HEK293 (cell line): ENCODE results near the gene CCR6.

Experiments
- CTCF ChIA-PET: fragments of 350-600 bp; formaldehyde crosslinking; extraction: SDS; loops from one replicate; lab custom pipeline; 2021; ENCODE audit warnings: antibody characterized with exemption; lab: Yijun Ruan, JAX
- POLR2A ChIA-PET: fragments of 300-600 bp; formaldehyde crosslinking; extraction: SDS; loops from one replicate; lab custom pipeline; 2020; ENCODE audit warnings: antibody characterized with exemption, inconsistent platforms; lab: Yijun Ruan, JAX
- H3K27ac ChIP-seq: fragments of 200-500 bp; sonication (Bioruptor generic); 2 replicates; pipeline ENCODE4 v1.5.1; 2014; ENCODE audit warnings: low read depth, low read length, control low read depth, inconsistent platforms; ENCODE audit errors: extremely low read depth
- H3K36me3 ChIP-seq, 2 experiments: fragments of 200-500 bp in 1 of 2; sonication (Bioruptor generic) in 1 of 2; 1 replicate in 1 of 2; 2 replicates in 1 of 2; pipeline ENCODE4 v1.5.1; 2014 to 2017; ENCODE audit warnings: inconsistent platforms in 2 of 2, low read length in 2 of 2; ENCODE audit not compliant: control insufficient read depth in 2 of 2, insufficient read depth in 1 of 2
- H3K4me1 ChIP-seq: fragments of 200-500 bp; sonication (Bioruptor generic); 2 replicates; pipeline ENCODE4 v1.5.1; 2014; ENCODE audit warnings: mild to moderate bottlenecking, low read length, inconsistent platforms; ENCODE audit not compliant: control insufficient read depth, insufficient read depth
- H3K4me3 ChIP-seq: 2 replicates; pipeline ENCODE4 v1.5.1; 2011; ENCODE audit warnings: low read depth, mild to moderate bottlenecking, control low read depth, low read length, moderate library complexity
- H3K9me3 ChIP-seq: fragments of 200-500 bp; sonication (Bioruptor generic); 2 replicates; pipeline ENCODE4 v1.5.1; 2014; ENCODE audit warnings: low read depth, low read length, inconsistent platforms; ENCODE audit not compliant: control insufficient read depth, insufficient read depth
- KLF7 ChIP-seq: fragments of 450-650 bp; formaldehyde crosslinking; IDR thresholded peaks from 2 replicates; pipeline ENCODE4 v1.5.1; 2016; ENCODE audit warnings: missing biosample characterization, missing genetic modification characterization, borderline replicate concordance
- MZF1 ChIP-seq: fragments of 450-650 bp; formaldehyde crosslinking; IDR thresholded peaks from 2 replicates; pipeline ENCODE4 v1.5.1; 2017; ENCODE audit warnings: missing biosample characterization, missing genetic modification characterization, borderline replicate concordance
- SP7 ChIP-seq: fragments of 450-650 bp; formaldehyde crosslinking; IDR thresholded peaks from 2 replicates; pipeline ENCODE4 v1.5.1; 2016; ENCODE audit warnings: missing biosample characterization, missing genetic modification characterization
- YY2 ChIP-seq: fragments of 450-650 bp; formaldehyde crosslinking; IDR thresholded peaks from 2 replicates; pipeline ENCODE4 v1.5.1; 2016; ENCODE audit warnings: missing biosample characterization, missing genetic modification characterization
- ZNF292 ChIP-seq: fragments of 450-650 bp; formaldehyde crosslinking; IDR thresholded peaks from 2 replicates; pipeline ENCODE4 v1.5.1; 2016; ENCODE audit warnings: low read depth, missing biosample characterization, missing genetic modification characterization, borderline replicate concordance
- ZNF324 ChIP-seq: fragments of 450-650 bp; formaldehyde crosslinking; IDR thresholded peaks from 2 replicates; pipeline ENCODE4 v1.5.1; 2016; ENCODE audit warnings: missing biosample characterization, missing genetic modification characterization
- ZNF391 ChIP-seq: fragments of 450-650 bp; formaldehyde crosslinking; IDR thresholded peaks from 2 replicates; pipeline ENCODE4 v1.5.1; 2016; ENCODE audit warnings: low read depth, missing biosample characterization, missing genetic modification characterization, borderline replicate concordance
- ZNF544 ChIP-seq: fragments of 450-650 bp; formaldehyde crosslinking; IDR thresholded peaks from 2 replicates; pipeline ENCODE4 v1.5.0; 2017; ENCODE audit warnings: missing biosample characterization, missing genetic modification characterization
- ZNF558 ChIP-seq: fragments of 450-650 bp; formaldehyde crosslinking; IDR thresholded peaks from 2 replicates; pipeline ENCODE4 v1.5.1; 2016; ENCODE audit warnings: missing biosample characterization, missing genetic modification characterization
- ZNF585B ChIP-seq: fragments of 450-650 bp; formaldehyde crosslinking; IDR thresholded peaks from 2 replicates; pipeline ENCODE4 v1.5.1; 2016; ENCODE audit warnings: missing biosample characterization, missing genetic modification characterization
- ZNF677 ChIP-seq: fragments of 450-650 bp; IDR thresholded peaks from 2 replicates; pipeline ENCODE4 v1.5.0; 2018; ENCODE audit warnings: missing biosample characterization, mild to moderate bottlenecking, missing genetic modification characterization, moderate library complexity
- ZNF776 ChIP-seq: fragments of 450-650 bp; formaldehyde crosslinking; IDR thresholded peaks from 2 replicates; pipeline ENCODE4 v1.5.0; 2017; ENCODE audit warnings: missing biosample characterization, missing genetic modification characterization, borderline replicate concordance
- ZNF785 ChIP-seq: fragments of 450-650 bp; formaldehyde crosslinking; IDR thresholded peaks from 2 replicates; pipeline ENCODE4 v1.5.1; 2016; ENCODE audit warnings: missing biosample characterization, missing genetic modification characterization
- ZNF843 ChIP-seq: fragments of 450-650 bp; formaldehyde crosslinking; IDR thresholded peaks from 2 replicates; pipeline ENCODE4 v1.5.1; 2016; ENCODE audit warnings: missing biosample characterization, missing genetic modification characterization
- TF ChIP-seq, protein P1 (sequence below): IDR thresholded peaks from 2 replicates; pipeline ENCODE4 v1.6.1; 2011; ENCODE audit warnings: mild to moderate bottlenecking, low read depth, low read length, borderline replicate concordance
- TF ChIP-seq, protein P2 (sequence below): fragments of 450-650 bp; formaldehyde crosslinking; IDR thresholded peaks from 2 replicates; pipeline ENCODE4 v1.5.1; 2016; ENCODE audit warnings: missing biosample characterization, missing genetic modification characterization
- TF ChIP-seq, protein P3 (sequence below): fragments of 450-650 bp; formaldehyde crosslinking; IDR thresholded peaks from 2 replicates; pipeline ENCODE4 v1.5.1; 2017; ENCODE audit warnings: missing biosample characterization, missing genetic modification characterization
- TF ChIP-seq, protein P4 (sequence below): fragments of 450-650 bp; formaldehyde crosslinking; conservative IDR thresholded peaks from 2 replicates; pipeline ENCODE4 v1.5.1; 2016; ENCODE audit warnings: low read depth, missing biosample characterization, missing genetic modification characterization
- TF ChIP-seq, protein P5 (sequence below): fragments of 450-650 bp; formaldehyde crosslinking; IDR thresholded peaks from 2 replicates; pipeline ENCODE4 v1.5.1; 2016; ENCODE audit warnings: missing biosample characterization, missing genetic modification characterization
- TF ChIP-seq, protein P6 (sequence below): fragments of 450-650 bp; formaldehyde crosslinking; IDR thresholded peaks from 2 replicates; pipeline ENCODE4 v1.5.1; 2016; ENCODE audit warnings: missing biosample characterization, missing genetic modification characterization, low read depth
- TF ChIP-seq, protein P7 (sequence below): fragments of 450-650 bp; formaldehyde crosslinking; IDR thresholded peaks from 2 replicates; pipeline ENCODE4 v1.5.1; 2016; ENCODE audit warnings: missing biosample characterization, missing genetic modification characterization

CCR6 gene

DNA sequence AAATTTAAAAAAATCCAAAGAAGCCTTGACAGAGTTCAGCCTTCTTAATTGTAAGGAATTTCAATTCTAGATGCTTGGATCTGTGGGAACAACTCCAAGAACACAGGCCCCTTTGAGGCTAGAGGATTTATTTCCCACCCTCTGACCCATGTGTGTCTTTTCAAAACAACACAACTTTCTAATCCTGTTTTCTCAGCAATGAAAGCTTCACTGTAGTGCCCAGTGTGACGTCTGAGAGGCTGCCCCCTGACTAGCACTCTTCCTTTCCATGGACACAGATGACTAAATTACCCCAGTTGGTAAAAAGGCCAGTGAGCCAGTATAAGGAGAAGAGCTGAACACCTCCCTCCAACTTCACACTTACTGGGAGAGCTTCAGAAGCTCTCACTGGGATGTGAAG is 16.5 kb upstream of the CCR6 start:
- no peak overlapping the region for H3K27ac ChIP-seq
- CTCF ChIA-PET: interaction anchor here (1.2 kb wide), 1 partner anchor 332 kb away, joined by 3 read pairs; no protein-coding TSS in a partner anchor
- POLR2A ChIA-PET: no interaction called here

DNA sequence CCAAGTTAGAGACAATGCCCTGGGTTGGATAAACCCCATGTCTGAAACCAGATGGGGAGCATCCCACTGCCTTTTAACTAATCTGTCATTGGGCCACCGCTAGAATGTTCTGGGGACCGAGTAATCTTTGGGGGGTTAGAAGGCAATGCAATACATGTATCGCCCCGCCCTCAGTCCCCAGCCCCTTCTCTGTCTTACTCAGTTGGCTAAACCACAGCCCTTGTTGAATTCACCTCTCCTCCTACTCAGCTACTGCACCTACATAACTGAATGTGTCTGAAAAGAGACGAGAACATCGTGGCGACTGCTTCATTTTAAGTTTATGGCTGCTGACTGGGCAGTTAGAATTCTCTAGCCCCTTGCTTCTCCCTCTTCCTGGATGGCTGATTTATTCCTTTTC is 15.1 kb upstream of the CCR6 start:
- no peaks in the 10 kb centered on the region for H3K36me3 ChIP-seq
- no peak overlapping the region for H3K4me3 ChIP-seq
- CTCF ChIA-PET: no interaction called here
- H3K27ac ChIP-seq: no peak overlapping the region
- H3K9me3 ChIP-seq: no peaks in the 10 kb centered on the region
- H3K4me1 ChIP-seq: no peaks in the 10 kb centered on the region
- POLR2A ChIA-PET: no interaction called here
- TF ChIP-seq ZNF843 (tag by site-specific recombination) (no peak), ZNF785 (tag by site-specific recombination) (no peak), ZNF677 (tag by site-specific recombination) (no peak), SP7 (tag by site-specific recombination) (no peak), ZNF292 (tag by site-specific recombination) (no peak), ZNF391 (tag by site-specific recombination) (no peak), KLF7 (tag by site-specific recombination) (no peak), ZNF776 (no peak), YY2 (no peak), MZF1 (tag by site-specific recombination) (no peak), ZNF324 (tag by site-specific recombination) (no peak), ZNF585B (tag by site-specific recombination) (no peak)
- TF ChIP-seq, protein P1, sequence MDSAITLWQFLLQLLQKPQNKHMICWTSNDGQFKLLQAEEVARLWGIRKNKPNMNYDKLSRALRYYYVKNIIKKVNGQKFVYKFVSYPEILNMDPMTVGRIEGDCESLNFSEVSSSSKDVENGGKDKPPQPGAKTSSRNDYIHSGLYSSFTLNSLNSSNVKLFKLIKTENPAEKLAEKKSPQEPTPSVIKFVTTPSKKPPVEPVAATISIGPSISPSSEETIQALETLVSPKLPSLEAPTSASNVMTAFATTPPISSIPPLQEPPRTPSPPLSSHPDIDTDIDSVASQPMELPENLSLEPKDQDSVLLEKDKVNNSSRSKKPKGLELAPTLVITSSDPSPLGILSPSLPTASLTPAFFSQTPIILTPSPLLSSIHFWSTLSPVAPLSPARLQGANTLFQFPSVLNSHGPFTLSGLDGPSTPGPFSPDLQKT: no peak
- TF ChIP-seq, protein P2, sequence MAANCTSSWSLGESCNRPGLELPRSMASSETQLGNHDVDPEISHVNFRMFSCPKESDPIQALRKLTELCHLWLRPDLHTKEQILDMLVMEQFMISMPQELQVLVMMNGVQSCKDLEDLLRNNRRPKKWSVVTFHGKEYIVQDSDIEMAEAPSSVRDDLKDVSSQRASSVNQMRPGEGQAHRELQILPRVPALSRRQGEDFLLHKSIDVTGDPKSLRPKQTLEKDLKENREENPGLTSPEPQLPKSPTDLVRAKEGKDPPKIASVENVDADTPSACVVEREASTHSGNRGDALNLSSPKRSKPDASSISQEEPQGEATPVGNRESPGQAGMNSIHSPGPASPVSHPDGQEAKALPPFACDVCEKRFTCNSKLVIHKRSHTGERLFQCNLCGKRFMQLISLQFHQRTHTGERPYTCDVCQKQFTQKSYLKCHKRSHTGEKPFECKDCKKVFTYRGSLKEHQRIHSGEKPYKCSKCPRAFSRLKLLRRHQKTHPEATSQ (tag by site-specific recombination): no peak
- TF ChIP-seq, protein P3, sequence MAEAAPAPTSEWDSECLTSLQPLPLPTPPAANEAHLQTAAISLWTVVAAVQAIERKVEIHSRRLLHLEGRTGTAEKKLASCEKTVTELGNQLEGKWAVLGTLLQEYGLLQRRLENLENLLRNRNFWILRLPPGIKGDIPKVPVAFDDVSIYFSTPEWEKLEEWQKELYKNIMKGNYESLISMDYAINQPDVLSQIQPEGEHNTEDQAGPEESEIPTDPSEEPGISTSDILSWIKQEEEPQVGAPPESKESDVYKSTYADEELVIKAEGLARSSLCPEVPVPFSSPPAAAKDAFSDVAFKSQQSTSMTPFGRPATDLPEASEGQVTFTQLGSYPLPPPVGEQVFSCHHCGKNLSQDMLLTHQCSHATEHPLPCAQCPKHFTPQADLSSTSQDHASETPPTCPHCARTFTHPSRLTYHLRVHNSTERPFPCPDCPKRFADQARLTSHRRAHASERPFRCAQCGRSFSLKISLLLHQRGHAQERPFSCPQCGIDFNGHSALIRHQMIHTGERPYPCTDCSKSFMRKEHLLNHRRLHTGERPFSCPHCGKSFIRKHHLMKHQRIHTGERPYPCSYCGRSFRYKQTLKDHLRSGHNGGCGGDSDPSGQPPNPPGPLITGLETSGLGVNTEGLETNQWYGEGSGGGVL: no peak
- TF ChIP-seq, protein P4, sequence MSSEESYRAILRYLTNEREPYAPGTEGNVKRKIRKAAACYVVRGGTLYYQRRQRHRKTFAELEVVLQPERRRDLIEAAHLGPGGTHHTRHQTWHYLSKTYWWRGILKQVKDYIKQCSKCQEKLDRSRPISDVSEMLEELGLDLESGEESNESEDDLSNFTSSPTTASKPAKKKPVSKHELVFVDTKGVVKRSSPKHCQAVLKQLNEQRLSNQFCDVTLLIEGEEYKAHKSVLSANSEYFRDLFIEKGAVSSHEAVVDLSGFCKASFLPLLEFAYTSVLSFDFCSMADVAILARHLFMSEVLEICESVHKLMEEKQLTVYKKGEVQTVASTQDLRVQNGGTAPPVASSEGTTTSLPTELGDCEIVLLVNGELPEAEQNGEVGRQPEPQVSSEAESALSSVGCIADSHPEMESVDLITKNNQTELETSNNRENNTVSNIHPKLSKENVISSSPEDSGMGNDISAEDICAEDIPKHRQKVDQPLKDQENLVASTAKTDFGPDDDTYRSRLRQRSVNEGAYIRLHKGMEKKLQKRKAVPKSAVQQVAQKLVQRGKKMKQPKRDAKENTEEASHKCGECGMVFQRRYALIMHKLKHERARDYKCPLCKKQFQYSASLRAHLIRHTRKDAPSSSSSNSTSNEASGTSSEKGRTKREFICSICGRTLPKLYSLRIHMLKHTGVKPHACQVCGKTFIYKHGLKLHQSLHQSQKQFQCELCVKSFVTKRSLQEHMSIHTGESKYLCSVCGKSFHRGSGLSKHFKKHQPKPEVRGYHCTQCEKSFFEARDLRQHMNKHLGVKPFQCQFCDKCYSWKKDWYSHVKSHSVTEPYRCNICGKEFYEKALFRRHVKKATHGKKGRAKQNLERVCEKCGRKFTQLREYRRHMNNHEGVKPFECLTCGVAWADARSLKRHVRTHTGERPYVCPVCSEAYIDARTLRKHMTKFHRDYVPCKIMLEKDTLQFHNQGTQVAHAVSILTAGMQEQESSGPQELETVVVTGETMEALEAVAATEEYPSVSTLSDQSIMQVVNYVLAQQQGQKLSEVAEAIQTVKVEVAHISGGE: no peak
- TF ChIP-seq, protein P5, sequence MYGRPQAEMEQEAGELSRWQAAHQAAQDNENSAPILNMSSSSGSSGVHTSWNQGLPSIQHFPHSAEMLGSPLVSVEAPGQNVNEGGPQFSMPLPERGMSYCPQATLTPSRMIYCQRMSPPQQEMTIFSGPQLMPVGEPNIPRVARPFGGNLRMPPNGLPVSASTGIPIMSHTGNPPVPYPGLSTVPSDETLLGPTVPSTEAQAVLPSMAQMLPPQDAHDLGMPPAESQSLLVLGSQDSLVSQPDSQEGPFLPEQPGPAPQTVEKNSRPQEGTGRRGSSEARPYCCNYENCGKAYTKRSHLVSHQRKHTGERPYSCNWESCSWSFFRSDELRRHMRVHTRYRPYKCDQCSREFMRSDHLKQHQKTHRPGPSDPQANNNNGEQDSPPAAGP: no peak
- TF ChIP-seq, protein P6, sequence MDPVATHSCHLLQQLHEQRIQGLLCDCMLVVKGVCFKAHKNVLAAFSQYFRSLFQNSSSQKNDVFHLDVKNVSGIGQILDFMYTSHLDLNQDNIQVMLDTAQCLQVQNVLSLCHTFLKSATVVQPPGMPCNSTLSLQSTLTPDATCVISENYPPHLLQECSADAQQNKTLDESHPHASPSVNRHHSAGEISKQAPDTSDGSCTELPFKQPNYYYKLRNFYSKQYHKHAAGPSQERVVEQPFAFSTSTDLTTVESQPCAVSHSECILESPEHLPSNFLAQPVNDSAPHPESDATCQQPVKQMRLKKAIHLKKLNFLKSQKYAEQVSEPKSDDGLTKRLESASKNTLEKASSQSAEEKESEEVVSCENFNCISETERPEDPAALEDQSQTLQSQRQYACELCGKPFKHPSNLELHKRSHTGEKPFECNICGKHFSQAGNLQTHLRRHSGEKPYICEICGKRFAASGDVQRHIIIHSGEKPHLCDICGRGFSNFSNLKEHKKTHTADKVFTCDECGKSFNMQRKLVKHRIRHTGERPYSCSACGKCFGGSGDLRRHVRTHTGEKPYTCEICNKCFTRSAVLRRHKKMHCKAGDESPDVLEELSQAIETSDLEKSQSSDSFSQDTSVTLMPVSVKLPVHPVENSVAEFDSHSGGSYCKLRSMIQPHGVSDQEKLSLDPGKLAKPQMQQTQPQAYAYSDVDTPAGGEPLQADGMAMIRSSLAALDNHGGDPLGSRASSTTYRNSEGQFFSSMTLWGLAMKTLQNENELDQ (tag by site-specific recombination): no peak
- TF ChIP-seq, protein P7, sequence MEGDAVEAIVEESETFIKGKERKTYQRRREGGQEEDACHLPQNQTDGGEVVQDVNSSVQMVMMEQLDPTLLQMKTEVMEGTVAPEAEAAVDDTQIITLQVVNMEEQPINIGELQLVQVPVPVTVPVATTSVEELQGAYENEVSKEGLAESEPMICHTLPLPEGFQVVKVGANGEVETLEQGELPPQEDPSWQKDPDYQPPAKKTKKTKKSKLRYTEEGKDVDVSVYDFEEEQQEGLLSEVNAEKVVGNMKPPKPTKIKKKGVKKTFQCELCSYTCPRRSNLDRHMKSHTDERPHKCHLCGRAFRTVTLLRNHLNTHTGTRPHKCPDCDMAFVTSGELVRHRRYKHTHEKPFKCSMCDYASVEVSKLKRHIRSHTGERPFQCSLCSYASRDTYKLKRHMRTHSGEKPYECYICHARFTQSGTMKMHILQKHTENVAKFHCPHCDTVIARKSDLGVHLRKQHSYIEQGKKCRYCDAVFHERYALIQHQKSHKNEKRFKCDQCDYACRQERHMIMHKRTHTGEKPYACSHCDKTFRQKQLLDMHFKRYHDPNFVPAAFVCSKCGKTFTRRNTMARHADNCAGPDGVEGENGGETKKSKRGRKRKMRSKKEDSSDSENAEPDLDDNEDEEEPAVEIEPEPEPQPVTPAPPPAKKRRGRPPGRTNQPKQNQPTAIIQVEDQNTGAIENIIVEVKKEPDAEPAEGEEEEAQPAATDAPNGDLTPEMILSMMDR (tag by site-specific recombination): no peak

More for the DNA sequence above, 16.5 kb upstream of the CCR6 start:
- H3K36me3 ChIP-seq: no peaks in the 10 kb centered on the region
- H3K4me3 ChIP-seq: no peak overlapping the region
- no peak for TF ChIP-seq ZNF558 (tag by site-specific recombination)
- no peak for TF ChIP-seq ZNF544 (tag by site-specific recombination)
- TF ChIP-seq, all 188 proteins: peak for 0
- no peaks in the 10 kb centered on the region for H3K9me3 ChIP-seq
- H3K4me1 ChIP-seq: no peaks in the 10 kb centered on the region
